Erythroblast (primary cell): Measurements from ENCODE around the gene TRAPPC1.

ENCODE experiments used
- GATA1 ChIP-seq: IDR thresholded peaks from 2 replicates; pipeline ENCODE4 v1.6.1; 2011; ENCODE audit warnings: low read depth, mild to moderate bottlenecking, control low read depth, low read length, moderate library complexity
- POLR2A ChIP-seq: IDR thresholded peaks from 2 replicates; pipeline ENCODE4 v1.6.1; 2011; ENCODE audit warnings: mild to moderate bottlenecking, low read length

GRCh38 chr17:7930841-7931631, 710 bp downstream of the TRAPPC1 start:
- TF ChIP-seq POLR2A (no peak), GATA1 (no peak)
